Vagina (tissue), 2 donors: Measurements from ENCODE around the gene SIK2.

ENCODE experiments used
- CTCF ChIP-seq, 3 experiments: fragments of 450-650 bp in 2 of 3; fragments of 200-600 bp in 1 of 3; sonication (generic) in 1 of 3; IDR thresholded peaks; one replicate each; pipeline ENCODE4 v1.5.1; 2017 to 2019; ENCODE audit warnings: antibody characterized with exemption in 3 of 3, mild to moderate bottlenecking in 2 of 3, moderate library complexity in 2 of 3
- POLR2AphosphoS5 ChIP-seq, 2 donors: sonication (generic); formaldehyde crosslinking; IDR thresholded peaks; one replicate each; pipeline ENCODE4 v1.9.0; 2017; ENCODE audit warnings: antibody characterized with exemption in 2 of 2, mild to moderate bottlenecking in 2 of 2, low read depth in 1 of 2; ENCODE audit not compliant: insufficient read depth in 1 of 2

DNA sequence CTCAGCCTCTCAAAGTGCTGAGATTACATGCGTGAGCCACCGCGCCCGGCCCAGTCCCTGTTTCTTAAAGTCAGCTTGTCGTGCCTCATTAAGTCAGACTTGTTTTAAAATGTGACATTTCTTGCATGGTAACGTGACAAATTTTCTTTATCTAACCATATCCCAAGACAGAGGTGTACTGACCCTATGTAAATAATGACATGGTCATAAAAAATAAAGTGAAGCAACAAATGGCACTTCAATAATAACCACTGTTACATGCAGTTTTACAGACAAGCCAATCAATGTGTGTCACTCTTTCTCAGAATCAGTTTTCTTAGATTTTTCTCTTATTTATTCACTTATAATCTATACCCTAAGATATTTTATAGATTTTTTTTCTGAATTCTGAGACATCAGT lies 26.5 kb upstream of the SIK2 start:
- TF ChIP-seq CTCF (IDR thresholded peaks at IDR 0.05) (no peak), POLR2AphosphoS5 (IDR thresholded peaks at IDR 0.05; ENCODE audit: insufficient read depth in 1 of 2, low read depth in 1 of 2) (no peak)
